ENCODE data around the gene MCM10.
A peak's percentile ranks its signal among the peaks of the same experiment; 100 is the strongest.

MCM10 gene

GRCh38 chr10:13167568-13167967, 6.2 kb downstream of the MCM10 start:
- DNase-seq, result no peak

- DNase-seq, result no peak
Measured at GRCh38 chr10:13168781-13169180, 7.4 kb downstream of the MCM10 start.

- no peak for DNase-seq
Measured at GRCh38 chr10:13173616-13174015, 12.3 kb downstream of the MCM10 start.

- DNase-seq, result no peak
Measured at GRCh38 chr10:13180788-13181187, 19.4 kb downstream of the MCM10 start.

GRCh38 chr10:13182424-13182823, 21.1 kb downstream of the MCM10 start:
- DNase-seq, result no peak

GRCh38 chr10:13183625-13184024, 22.3 kb downstream of the MCM10 start:
- no peak for DNase-seq

- DNase-seq, result no peak
Measured at GRCh38 chr10:13184276-13184675, 22.9 kb downstream of the MCM10 start.

GRCh38 chr10:13184730-13185514, 23.6 kb downstream of the MCM10 start:
- DNase-seq, result no peak

GRCh38 chr10:13187135-13187534, 25.8 kb downstream of the MCM10 start:
- no peak for DNase-seq

- DNase-seq, result no peak
Measured at GRCh38 chr10:13188593-13188992, 27.2 kb downstream of the MCM10 start.

- no peak for DNase-seq
Measured at GRCh38 chr10:13189961-13190360, 28.6 kb downstream of the MCM10 start.

- no peak for DNase-seq
Measured at GRCh38 chr10:13190816-13191215, 29.5 kb downstream of the MCM10 start.

GRCh38 chr10:13191362-13191761, 30.0 kb downstream of the MCM10 start:
- DNase-seq, result no peak

- no peak for DNase-seq
Measured at GRCh38 chr10:13193637-13194036, 32.3 kb downstream of the MCM10 start.

GRCh38 chr10:13195016-13195415, 33.7 kb downstream of the MCM10 start:
- no peak for DNase-seq

GRCh38 chr10:13201132-13201531, 39.8 kb downstream of the MCM10 start:
- no peak for DNase-seq

- DNase-seq, result no peak
Measured at GRCh38 chr10:13206091-13206490, 44.7 kb downstream of the MCM10 start.

GRCh38 chr10:13206546-13207443, 45.4 kb downstream of the MCM10 start:
- peak in 1 of 2 donors; percentile 7 for DNase-seq

- no peak for DNase-seq
Measured at GRCh38 chr10:13213163-13213562, 51.8 kb downstream of the MCM10 start.

- no peak for DNase-seq
Measured at GRCh38 chr10:13218878-13219277, 57.5 kb downstream of the MCM10 start.

GRCh38 chr10:13219685-13220670, 58.6 kb downstream of the MCM10 start:
- no peak for DNase-seq

GRCh38 chr10:13221572-13221971, 60.2 kb downstream of the MCM10 start:
- DNase-seq, result no peak

- no peak for DNase-seq
Measured at GRCh38 chr10:13222151-13222550, 60.8 kb downstream of the MCM10 start.

All from CD4-positive, alpha-beta T cell treated with Interferon alpha-2 for 1 hour (primary cell).